Smooth muscle cell of the brain vasculature (primary cell): ENCODE data around the gene PINK1.

Experiments used
- DNase-seq: peaks from one replicate; pipeline ENCODE4 v3.0.0-alpha.2; 2012; ENCODE audit warnings: low read depth, low spot score

The PINK1 gene

GRCh38 chr1:20610970-20611369 is 22.3 kb upstream of the PINK1 start:
- DNase-seq = no peak

GRCh38 chr1:20611652-20612051 is 21.6 kb upstream of the PINK1 start:
- no peak for DNase-seq

GRCh38 chr1:20612221-20612746 is 21.0 kb upstream of the PINK1 start:
- DNase-seq = no peak

DNA sequence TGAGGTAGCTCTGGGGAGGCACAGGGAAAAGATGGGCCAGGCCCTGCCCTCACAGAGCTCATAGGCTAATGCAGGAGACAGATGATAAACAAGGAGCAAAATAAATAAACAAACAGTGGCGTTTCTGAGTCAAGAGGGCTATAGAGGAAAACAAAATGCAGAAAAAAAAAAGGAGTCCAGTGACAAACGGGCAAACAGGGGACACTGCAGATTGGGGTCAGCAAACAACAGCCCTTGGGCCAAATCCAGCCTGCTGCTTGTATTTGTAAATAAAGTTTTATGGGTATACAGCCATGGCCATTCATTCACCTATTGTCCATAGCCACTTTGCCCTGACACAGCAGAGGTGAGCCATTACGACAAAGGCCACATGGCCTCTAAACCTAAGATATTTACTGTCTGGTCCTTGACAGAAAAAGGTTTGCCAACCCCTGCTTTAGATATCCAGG is 19.1 kb upstream of the PINK1 start:
- DNase-seq = no peak

- no peak for DNase-seq
Observed at GRCh38 chr1:20615946-20616846, 17.1 kb upstream of the PINK1 start.

- no peak for DNase-seq
Observed at GRCh38 chr1:20616847-20617487, 16.3 kb upstream of the PINK1 start.

DNA sequence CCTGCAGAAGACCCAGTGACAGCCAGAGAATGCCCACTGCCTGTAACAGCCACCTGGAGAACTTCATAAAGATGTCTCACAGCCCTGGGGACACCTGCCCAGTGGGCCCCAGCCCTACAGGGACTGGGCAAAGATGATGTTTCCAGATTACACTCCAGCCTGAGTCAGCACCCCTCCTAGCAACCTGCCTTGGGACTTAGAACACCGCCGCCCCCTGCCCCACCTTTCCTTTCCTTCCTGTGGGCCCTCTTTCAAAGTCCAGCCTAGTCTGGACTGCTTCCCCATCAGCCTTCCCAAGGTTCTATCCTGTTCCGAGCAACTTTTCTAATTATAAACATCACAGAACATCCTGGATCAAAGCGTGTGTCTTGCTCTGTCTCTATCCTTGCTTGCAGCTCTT is 14.7 kb upstream of the PINK1 start:
- no peak for DNase-seq

- no peak for DNase-seq
Observed at GRCh38 chr1:20619999-20620398, 13.3 kb upstream of the PINK1 start.

DNA sequence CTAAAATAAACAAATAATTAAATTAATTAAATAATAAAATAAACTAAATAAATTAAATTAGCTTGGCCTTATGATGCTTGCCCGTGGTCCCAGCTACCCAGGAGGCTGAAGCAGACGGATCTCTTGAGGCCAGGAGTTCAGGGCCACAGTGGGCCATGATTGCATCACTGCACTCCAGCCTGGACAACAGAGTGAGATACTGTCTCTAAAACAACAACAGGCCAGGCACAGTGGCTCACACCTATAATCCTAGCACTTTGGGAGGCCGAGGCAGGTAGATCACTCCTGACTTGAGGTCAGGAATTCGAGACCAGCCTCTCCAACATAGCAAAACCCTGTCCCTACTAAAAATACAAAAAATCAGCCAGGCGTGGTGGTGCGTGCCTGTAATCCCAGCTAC is 12.2 kb upstream of the PINK1 start:
- no peak for DNase-seq

DNA sequence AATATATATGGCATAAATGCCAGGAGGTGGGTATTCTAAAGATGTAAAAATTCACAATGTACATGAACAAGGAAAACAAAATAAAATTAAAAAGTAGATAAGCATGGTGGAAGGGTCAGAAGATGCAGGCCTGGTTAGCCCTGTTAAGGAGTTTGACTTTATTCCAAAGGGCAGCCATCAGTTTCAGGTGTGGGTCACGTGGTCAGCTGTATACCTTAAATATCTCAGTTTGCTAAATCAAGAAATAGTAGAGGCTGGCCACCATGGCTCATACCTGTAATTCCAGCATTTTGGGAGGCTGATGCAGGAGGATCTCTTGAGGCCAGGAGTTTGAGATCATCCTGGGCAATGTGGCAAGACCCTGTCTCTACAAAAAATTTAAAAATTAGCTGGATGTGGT is 8.5 kb upstream of the PINK1 start:
- no peak for DNase-seq

DNA sequence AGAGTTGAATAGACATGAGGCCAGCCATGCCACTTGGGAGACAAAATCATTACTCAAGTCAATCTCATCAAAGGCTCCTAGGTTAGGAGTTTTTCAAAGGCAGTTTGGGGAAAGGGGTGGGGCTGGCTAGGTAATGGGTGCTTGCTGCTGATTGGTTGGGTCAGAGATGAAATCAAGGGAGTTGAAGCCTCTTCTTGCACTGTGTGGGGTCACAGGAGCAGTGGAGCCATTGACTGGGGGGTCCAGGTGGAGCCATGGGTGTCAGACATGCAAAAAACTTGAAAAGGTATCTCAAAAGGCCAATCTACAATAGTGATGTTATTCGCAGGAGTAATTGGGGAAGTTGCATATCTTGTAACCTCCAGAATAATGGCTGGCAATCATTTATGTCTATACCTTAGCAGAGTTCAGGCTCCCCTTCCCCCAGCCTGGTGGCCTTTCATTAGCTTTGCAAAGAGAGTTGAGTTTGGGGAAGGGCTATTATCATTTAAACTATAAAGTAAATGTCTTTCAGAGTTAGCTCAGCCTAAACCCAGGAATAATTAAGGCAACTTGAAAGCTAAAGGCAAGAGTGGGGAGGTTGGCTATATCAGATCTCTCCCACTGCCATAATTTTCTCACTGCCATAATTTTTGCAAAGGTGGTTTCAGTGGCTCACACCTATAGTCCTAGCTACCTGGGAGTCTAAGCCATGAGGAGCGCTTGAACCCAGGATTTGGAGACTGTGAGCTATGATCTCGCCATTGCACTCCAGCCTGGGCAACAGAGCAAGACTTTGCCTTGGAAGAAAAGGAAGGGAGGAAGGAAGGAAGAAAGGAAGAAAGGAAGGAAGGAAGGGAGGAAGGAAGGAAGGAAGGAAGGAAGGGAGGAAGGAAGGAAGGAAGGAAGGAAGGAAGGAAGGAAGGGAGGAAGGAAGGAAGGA is 7.8 kb upstream of the PINK1 start:
- no peak for DNase-seq

- no peak for DNase-seq
Observed at GRCh38 chr1:20626098-20626427, 7.2 kb upstream of the PINK1 start.

DNA sequence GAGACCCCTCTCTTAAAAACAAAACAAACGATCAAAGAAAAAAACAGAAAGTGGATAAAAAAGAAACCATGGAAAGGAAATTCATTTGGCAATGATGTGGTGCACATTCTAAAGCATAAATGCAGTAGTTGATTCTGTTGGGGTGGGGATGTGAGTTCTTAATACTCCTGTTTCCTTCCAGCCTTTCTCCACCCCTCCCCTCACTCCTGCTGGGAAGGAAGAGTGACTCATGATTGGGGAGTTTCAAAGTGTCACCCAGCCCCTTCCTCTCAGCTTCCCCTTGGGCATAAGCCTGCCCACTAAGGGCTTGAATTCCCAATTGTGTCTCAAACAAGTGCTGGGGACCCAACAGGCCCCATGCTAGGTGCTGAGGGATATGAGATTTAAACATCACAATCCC is 6.7 kb upstream of the PINK1 start:
- no peak for DNase-seq

GRCh38 chr1:20630729-20631128 is 2.5 kb upstream of the PINK1 start:
- no peak for DNase-seq

- DNase-seq = no peak
Observed at GRCh38 chr1:20632386-20632785, 872 bp upstream of the PINK1 start.

DNA sequence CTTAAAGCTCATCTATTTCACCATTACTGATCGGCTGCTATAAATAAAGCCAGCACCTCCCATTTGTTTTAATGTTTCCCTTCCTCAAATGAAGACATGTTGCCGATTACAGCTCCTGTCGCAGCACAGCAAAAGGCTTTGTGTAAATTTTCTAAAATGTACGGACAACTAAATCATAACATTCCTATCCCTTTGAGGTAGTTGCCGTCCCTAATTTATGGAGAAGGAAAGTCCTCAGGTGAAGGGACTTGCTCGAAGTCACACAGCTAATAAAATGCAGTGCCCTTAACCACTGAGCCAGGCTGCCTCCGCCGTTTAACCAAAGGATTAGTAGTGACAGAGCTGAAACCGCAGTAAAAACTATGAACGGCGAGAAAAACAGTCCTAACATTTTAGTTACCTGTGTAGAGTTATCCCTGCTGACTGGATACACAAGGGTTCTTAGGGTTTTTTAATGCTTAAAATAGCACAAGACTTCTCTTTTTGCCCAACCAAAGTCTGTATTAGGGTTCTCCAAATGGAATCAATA is 871 bp downstream of the PINK1 start:
- no peak for DNase-seq

DNA sequence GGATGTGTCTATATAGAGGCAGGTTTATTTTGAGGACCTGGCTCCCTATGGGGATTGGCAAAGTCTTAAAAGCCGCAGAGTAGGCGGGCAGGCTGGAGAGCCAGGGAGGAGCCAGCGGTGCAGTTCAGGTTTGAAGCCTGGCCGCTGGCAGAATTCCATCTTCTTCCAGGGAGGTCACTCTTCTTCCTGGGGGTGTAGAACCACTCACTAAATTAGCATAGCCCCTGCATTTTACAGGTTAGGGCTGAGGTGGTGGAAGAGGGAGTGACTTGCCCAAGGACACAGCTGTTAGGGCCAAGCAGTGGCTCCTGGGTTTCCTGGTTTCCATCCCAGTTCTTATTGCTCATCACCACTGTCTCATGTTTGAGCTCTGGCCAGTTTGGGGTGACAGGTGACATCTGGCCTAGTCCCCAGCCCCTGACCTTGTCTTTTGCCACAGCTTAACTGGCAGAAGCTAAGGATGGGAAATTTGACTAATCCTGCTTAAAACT is 1.4 kb downstream of the PINK1 start:
- DNase-seq = no peak

- DNase-seq = no peak
Observed at GRCh38 chr1:20636785-20637347, 3.6 kb downstream of the PINK1 start.

DNA sequence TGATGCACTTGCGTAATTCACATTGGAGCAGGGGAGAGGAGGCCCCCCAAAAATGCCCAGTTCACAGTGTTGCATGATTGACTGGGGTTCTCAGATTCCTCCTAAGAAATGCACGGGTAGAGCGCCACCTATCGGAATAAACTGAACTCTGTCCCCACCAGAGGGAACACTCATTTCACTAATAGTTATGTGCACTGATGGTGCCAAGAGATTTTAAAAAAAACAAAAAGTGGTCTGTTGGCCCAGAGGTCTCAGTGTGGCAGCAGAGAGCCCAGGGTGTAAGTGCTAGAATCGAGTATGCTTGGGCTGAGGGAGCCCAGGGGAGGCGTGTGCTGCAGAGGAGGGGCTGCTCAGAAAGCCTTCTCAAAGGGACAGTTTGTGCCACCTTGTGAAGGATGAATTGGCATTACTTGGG is 6.9 kb downstream of the PINK1 start:
- no peak for DNase-seq

DNA sequence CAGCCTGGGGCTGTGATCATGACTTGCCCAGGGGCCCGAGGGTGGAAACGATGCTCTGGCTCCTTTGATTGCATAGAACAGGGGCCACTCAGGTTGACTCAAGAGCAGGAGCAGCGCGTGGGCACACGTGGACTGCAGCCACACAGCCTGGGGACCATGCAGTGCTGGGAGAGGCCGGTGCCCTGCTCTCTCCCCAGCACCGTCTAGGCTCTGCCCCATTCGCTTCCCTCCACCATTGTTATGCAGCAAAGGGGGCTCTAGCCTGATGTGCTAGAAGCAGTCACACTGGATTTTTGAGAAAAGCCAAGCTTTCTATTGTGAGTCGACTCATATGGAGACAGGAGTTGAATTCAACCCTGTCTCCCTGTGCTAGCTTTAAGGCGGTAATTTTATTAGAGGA is 8.7 kb downstream of the PINK1 start:
- no peak for DNase-seq

DNA sequence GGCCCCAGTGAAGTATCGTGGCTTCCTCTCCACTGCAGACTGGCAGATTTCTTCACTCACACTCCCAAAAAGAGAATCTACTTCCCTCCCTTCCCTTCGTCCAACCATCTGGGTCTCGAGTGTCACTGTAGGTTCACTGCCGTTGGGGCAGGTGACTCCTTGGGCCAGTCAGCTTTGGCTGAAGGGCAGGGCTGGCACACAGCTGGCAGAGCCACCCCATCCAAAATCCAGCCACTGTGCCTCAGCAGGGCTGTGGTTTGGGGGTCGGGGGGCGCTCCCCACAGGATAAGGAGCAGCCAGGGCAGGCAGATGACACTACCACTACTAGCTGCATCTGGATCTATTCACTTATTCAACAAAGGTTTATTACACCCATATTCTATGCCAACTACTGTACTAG is 9.8 kb downstream of the PINK1 start:
- DNase-seq = no peak
